ENCODE results near the gene ANKRD31. TPM values are rescaled to one million over a fixed set of nuclear protein-coding genes. Genes with fewer than 3 reads are reported as not detected.
A peak's percentile ranks its signal among the peaks of the same experiment; 100 is the strongest.

ANKRD31 gene
- total RNA-seq, 1 donor from 2014 or later, result 0.13 TPM

DNA sequence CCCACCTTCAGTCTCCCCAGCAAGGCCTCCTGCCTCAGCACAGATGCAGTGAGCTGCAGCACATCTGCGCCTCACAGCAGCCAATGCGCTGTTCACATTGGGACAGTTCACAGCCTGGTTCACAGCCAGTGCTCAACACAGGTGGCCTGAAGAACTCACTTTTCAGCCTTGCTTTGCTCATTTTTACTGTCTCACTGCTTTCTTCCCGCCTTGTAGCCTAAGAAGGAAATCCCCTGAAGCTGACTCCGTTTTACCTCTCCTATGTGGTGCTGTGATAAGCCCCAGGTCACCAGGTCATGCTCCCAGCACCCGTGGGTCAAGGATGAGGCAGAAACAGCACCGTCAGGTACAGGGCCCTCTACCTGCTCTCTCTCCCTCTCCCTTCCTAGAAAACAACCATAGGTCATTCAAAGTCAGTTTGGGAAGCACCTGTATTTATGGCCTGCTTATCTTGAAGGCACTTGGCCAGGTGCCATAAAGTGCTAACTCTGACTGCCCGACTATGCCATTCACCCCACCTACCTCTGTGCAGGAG, 185.4 kb downstream of the ANKRD31 start:
- peaks cover 4% of the 10 kb centered on the region for H3K36me3 Mint-ChIP-seq (ENCODE audit: unreplicated experiment)
- no peak for DNase-seq (ENCODE audit: extremely low spot score, unreplicated experiment)
- TF ChIP-seq, protein P1, sequence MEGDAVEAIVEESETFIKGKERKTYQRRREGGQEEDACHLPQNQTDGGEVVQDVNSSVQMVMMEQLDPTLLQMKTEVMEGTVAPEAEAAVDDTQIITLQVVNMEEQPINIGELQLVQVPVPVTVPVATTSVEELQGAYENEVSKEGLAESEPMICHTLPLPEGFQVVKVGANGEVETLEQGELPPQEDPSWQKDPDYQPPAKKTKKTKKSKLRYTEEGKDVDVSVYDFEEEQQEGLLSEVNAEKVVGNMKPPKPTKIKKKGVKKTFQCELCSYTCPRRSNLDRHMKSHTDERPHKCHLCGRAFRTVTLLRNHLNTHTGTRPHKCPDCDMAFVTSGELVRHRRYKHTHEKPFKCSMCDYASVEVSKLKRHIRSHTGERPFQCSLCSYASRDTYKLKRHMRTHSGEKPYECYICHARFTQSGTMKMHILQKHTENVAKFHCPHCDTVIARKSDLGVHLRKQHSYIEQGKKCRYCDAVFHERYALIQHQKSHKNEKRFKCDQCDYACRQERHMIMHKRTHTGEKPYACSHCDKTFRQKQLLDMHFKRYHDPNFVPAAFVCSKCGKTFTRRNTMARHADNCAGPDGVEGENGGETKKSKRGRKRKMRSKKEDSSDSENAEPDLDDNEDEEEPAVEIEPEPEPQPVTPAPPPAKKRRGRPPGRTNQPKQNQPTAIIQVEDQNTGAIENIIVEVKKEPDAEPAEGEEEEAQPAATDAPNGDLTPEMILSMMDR (IDR thresholded peaks at IDR 0.05), result no peak
- H3K9me3 Mint-ChIP-seq (ENCODE audit: unreplicated experiment), result no peaks in the 10 kb centered on the region
- H3K27ac Mint-ChIP-seq (ENCODE audit: unreplicated experiment), result peak overlapping the region; percentile 96
- no peaks in the 10 kb centered on the region for H3K27me3 Mint-ChIP-seq (ENCODE audit: unreplicated experiment)
- peaks cover 69% of the 10 kb centered on the region for H3K4me1 Mint-ChIP-seq (ENCODE audit: unreplicated experiment)
- peak overlapping the region; percentile 95 for H3K4me3 Mint-ChIP-seq (ENCODE audit: unreplicated experiment)

DNA sequence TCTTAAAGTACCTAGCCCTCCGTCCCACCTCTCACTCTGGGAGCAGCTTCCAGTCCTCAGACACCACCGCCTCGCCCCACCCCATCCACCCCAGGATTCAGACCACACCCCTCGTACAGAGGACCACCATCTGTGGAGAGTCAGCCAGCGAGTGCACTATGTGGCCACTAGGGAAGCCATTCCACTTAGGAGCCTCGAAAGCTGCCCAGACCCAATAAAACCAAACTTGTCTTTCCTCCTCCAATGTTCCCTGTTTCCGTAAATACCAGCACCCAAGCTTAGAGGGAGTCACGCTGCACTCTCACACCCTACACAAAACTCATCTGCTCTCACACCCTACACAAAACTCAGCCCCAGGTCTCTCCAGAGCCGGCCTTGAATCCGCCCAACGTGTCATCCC, 186.3 kb downstream of the ANKRD31 start:
- H3K27ac Mint-ChIP-seq (ENCODE audit: unreplicated experiment), result no peak overlapping the region
- H3K9me3 Mint-ChIP-seq (ENCODE audit: unreplicated experiment), result peaks cover 2% of the 10 kb centered on the region
- TF ChIP-seq, protein P1 (IDR thresholded peaks at IDR 0.05), result no peak
- H3K4me1 Mint-ChIP-seq (ENCODE audit: unreplicated experiment), result peaks cover 60% of the 10 kb centered on the region
- H3K27me3 Mint-ChIP-seq (ENCODE audit: unreplicated experiment), result no peaks in the 10 kb centered on the region
- H3K36me3 Mint-ChIP-seq (ENCODE audit: unreplicated experiment), result peaks cover 11% of the 10 kb centered on the region
- no peak overlapping the region for H3K4me3 Mint-ChIP-seq (ENCODE audit: unreplicated experiment)
- DNase-seq (ENCODE audit: extremely low spot score, unreplicated experiment), result no peak

DNA sequence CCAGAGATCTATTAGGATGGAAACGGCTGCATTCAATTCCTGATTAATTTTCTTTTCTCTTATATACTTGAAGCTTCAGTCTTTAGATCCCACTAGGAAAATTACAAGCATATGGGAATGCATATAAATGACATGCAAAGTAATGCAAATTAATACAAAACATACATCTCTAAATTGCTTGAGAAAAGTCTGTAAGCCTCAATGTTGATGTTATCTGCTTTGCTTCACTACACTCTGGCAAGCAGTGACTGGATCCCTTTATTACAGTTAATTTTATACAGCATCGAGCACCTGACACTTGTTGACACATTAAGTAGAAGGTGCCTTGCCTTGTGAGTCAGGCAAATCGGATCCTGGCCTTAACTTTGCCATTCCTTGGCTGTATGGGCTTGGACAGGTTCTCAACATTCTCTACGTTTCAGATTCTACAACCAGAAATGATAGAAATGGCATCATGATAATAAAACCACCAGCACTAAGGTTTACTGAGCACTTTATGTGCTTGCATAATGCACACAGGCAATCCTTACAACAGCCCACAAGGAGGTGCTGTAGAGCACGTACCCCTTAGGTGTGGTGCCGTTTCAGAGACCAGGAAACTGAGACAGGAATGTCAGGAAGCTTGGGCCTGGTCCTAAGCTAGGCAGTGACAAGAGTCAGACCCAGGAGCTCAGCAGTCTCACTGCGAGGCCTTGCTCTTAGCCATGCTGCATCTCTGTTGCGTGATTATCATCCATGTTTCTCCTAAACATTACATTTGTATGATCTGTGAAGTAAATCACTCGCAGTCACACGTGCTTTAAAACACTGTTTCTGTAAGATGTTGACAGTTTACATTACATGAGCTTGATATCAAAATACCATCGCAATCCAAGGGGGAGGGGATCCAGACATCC, 187.0 kb downstream of the ANKRD31 start:
- Mint-ChIP-seq H3K4me1 (ENCODE audit: unreplicated experiment) (peaks cover 53% of the 10 kb centered on the region), H3K9me3 (ENCODE audit: unreplicated experiment) (peaks cover 5% of the 10 kb centered on the region), H3K4me3 (ENCODE audit: unreplicated experiment) (no peak overlapping the region), H3K27ac (ENCODE audit: unreplicated experiment) (no peak overlapping the region), H3K36me3 (ENCODE audit: unreplicated experiment) (peaks cover 15% of the 10 kb centered on the region), H3K27me3 (ENCODE audit: unreplicated experiment) (no peaks in the 10 kb centered on the region)
- DNase-seq (ENCODE audit: extremely low spot score, unreplicated experiment), result no peak
- TF ChIP-seq, protein P1 (IDR thresholded peaks at IDR 0.05), result peak; percentile 75

DNA sequence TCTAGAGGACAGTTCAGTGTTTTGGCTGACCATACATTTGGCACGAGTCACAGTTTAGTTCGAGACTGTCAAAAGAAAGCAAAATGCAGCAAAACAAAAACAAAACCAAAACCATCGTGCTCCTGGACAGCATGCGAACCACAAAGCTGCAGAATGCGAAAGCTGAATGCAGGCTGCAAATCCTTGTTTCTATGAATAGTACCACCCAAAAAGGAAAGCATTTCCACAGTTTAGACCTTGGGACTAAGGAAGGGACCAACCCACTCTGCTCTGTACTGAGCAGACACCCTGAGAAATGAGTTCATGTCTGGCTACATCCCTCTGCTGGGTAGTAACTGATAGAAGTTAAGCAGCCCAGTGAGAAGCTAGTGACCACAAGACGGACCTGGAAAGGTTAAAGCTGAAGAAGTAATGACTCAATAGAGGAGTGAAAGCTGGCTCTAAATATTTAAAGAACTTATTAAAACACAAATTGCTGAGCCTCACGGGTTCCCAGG, 188.2 kb downstream of the ANKRD31 start:
- TF ChIP-seq, protein P1 (IDR thresholded peaks at IDR 0.05), result no peak
- Mint-ChIP-seq H3K4me3 (ENCODE audit: unreplicated experiment) (peak overlapping the region; percentile 52), H3K4me1 (ENCODE audit: unreplicated experiment) (peaks cover 42% of the 10 kb centered on the region), H3K27ac (ENCODE audit: unreplicated experiment) (peak overlapping the region; percentile 70), H3K27me3 (ENCODE audit: unreplicated experiment) (no peaks in the 10 kb centered on the region), H3K36me3 (ENCODE audit: unreplicated experiment) (peaks cover 22% of the 10 kb centered on the region), H3K9me3 (ENCODE audit: unreplicated experiment) (peaks cover 5% of the 10 kb centered on the region)
- DNase-seq (ENCODE audit: extremely low spot score, unreplicated experiment), result no peak

DNA sequence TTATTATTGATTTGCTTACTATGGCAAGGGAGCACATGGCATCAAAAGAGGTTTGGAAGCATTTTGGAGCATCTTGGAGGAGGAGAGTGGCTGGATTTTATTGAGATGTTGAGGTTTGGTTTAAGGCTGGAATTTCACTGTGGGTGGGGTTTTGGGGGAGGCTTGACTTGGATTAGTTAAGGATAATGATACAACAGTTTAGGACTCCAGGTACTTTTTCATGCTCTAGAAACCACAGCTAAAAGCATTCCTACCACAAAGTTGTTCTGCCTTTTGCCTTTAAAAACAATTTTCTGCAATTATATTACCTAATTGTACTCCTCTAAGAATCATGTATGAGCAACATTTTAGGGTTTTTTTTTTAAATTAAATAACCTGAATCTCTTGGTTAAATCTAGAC, 189.3 kb downstream of the ANKRD31 start:
- H3K4me3 Mint-ChIP-seq (ENCODE audit: unreplicated experiment), result no peak overlapping the region
- peaks cover 45% of the 10 kb centered on the region for H3K4me1 Mint-ChIP-seq (ENCODE audit: unreplicated experiment)
- H3K27me3 Mint-ChIP-seq (ENCODE audit: unreplicated experiment), result no peaks in the 10 kb centered on the region
- H3K27ac Mint-ChIP-seq (ENCODE audit: unreplicated experiment), result no peak overlapping the region
- TF ChIP-seq, protein P1 (IDR thresholded peaks at IDR 0.05), result no peak
- H3K36me3 Mint-ChIP-seq (ENCODE audit: unreplicated experiment), result peaks cover 30% of the 10 kb centered on the region
- no peak for DNase-seq (ENCODE audit: extremely low spot score, unreplicated experiment)
- H3K9me3 Mint-ChIP-seq (ENCODE audit: unreplicated experiment), result peaks cover 5% of the 10 kb centered on the region
